ENCODE results near the gene MT1E.
A peak's percentile ranks its signal among the peaks of the same experiment; 100 is the strongest.
"Not testable (repeated sequence)": the region's sequence is repeated elsewhere in the genome, so short reads cannot be mapped to it uniquely, and the experiment has no call there.

The MT1E gene

DNA sequence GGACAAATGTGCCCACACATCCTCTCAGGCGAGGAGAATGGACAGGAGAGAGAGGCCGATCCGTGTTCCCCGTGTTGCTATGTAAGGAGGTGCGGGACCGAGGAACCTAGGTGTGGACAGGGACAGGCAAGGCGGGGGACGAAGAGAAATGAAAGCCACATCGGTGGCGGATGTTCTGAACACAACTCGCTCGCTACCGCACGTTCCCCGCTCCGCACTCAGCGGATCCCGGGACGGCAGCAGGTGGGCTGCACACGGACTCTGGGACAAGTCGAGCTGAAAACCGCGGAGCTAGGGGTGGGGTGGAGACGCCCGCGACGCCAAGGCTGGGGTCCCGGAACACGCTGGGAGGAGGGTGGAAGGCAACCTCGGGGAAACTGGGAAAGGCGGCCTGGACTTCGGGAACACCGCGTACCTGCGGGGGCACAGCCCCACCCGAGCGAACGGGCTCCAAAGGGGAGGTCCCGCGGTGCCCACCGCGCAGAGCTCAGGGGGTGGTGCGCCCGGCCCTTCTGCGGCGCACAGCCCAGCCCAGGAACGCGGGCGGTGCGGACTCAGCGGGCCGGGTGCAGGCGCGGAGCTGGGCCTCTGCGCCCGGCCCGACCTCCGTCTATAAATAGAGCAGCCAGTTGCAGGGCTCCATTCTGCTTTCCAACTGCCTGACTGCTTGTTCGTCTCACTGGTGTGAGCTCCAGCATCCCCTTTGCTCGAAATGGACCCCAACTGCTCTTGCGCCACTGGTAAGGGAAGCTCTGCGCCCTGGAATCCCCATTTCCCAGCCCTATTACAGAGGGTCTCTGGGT, at the start of gene MT1E:
MT1E (plus strand) TSS at position 642 of the 803 bp plus-strand sequence; CDS start at position 713, 71 bp downstream.
- DNase-seq: peak; percentile 68 to 72 (median 71)

DNA sequence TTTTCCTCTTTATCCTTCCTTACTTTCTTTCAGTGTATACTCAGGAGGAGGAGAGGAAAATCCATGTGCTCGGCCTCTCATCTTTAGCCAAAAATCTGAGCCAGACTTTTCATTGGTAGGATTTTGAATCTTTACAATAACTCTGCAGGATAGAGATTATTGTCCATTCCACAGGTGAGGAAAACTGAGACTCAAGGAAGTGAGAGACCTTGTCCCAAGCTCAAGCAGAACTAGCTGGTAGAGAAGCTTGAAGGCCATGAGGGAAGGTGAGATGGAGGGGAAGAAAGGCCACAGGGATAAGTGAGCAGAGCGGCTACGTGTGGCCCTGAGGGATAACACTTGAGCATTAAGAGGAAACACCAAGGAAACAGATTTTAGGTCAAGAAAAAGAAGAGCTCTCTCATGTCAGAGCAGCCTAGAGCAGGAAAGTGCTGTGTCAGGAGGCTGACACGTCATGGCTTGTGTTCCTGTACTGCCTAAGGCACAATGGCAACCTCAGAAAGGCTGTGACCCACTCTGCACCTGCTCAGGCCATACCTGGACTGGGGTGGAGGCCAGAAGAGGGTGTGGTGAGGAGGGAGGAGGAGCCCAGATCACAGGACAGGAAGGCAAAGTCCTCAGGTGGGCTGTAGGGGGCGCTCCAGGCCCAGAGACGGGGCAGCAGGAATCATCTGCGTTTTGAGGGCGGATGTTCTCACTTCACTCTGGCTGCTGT, 48.8 kb upstream of the MT1E start:
- peak; percentile 75 to 87 (median 79) for DNase-seq

DNA sequence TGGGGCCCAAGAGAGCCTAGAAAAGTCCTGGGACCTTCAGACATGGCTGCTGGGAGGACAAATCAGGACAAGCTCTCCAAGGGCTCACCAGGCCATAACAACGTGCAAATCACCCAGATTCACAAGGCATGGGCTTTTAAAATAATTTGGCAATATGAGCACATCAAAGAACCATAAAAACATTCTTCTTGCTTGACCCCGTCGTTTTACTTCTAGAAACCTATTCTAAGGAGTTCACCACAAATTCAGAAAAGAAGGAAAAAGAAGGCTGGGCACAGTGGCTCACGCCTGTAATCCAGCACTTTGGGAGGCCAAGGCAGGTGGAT, 48.3 kb upstream of the MT1E start:
- no peak for DNase-seq

DNA sequence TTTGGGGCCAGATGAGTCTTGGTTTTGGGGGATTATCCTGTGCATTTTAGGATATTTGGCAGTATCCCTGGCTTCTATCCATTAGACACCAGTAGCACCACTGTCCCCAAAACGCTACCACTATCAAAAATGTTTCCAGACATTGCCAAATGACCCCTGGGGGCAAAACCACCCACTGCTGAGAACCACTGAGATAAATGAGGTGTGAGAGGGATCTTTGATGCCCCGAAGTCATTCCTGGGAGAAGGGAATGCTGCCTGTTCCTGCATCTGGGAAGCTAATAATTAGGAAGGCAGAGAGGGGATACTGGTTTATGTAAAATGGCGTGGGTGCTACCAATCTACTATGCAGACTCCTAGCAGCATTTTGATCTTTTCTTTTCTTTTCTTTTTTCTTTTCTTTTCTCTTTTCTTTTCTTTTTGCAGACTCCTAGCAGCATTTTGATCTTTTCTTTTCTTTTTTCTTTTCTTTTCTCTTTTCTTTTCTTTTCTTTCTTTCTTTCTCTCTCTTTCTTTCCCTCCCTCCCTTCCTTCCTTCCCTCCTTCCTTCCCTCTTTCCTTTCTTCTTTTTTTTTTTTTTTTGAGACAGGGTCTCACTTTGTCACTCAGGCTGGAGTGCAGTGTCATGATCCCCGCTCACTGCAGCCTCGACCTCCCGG, 45.1 kb upstream of the MT1E start:
- no peak for DNase-seq

DNA sequence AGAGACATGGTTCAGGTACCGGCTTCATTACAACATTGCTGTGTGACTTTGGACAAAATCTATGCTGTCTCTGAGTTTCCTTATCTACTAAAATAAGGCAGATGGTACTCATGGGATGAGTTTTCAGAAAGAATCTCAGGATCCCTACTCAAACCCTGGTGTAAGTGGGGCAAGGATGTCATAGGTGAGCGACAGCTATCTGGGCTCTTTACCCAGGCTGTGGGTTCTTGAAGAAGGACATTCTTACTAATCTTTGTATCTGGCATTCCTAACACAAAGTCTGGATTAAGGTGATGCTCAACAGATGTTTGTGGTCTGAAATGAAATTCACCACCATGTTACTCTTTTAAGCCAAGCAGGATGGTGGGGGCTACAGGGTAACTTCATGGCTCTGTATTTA, 42.7 kb upstream of the MT1E start:
- DNase-seq: not testable (repeated sequence)

DNA sequence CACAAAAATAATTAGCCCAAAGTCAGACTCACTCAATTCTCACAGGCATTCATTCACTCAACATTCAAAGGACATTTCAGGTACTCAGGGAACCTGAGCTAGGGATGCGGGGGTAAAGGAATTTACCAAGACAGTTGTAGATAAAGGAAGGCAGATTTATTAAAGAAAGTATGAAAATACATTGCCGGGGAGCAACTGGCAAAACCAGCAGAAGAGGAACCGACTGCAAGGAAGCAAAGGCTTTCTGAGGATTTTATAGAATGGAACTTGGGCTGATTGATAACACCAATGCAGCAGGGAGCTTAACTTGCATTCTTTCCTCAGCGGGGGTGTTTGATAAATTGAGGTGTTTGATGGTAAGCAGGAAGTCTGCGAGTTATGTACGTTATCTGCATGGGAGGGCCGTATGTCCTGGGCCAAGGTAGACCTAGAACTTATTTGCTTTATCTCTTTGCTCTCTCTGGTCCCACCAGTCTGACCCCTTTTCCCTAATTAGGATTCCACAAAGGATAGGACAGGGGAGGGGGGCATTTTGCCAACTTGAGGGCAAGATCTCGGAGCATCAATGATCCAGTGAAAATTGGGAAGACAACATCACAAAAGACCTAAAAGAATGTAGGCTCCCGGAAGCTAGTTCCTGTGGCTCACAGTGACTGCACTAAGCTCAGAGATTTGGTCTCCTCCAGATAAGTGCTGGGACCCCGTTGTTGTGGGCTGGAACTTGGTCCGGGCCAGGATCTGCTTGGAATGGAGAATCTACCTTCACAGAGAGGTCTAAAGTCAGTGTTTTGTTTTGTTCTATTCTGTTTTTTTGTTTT, 42.0 kb upstream of the MT1E start:
- DNase-seq: no peak

DNA sequence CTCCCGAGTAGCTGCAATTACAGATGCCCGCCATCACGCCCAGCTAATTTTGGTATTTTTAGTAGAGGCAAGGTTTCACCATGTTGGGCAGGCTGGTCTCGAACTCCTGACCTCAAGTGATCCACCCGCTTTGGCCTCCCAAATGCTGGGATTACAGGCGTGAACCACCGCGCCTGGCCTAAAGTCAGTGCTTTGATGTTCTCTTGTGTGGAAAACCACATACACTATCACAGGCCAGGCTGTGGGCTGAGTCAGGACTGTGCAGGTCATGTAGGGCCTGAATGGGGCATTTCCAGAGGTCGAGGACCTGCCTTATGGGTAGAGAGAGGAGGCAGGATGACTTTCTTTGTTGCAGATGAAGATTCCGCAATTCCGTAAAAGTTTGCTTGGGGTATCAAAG, 41.3 kb upstream of the MT1E start:
- DNase-seq: no peak

DNA sequence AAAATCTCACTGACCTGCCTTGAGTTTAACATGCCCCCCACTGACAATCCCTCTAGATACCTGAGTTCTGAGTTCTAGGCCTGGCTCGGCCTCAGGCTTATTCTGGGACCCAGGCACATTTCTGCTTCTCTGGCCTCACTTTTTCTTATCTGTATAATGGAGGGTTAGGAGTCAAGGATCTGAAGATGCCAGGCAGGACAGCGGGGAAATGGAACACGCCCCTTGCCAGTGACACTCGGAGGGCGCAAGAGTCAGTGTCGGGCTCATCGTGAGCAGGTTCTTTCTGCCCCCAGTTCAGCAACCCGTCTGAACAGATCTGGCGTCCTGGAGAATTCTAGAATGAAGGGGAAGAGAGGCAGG, 36.8 kb upstream of the MT1E start:
- DNase-seq: no peak

DNA sequence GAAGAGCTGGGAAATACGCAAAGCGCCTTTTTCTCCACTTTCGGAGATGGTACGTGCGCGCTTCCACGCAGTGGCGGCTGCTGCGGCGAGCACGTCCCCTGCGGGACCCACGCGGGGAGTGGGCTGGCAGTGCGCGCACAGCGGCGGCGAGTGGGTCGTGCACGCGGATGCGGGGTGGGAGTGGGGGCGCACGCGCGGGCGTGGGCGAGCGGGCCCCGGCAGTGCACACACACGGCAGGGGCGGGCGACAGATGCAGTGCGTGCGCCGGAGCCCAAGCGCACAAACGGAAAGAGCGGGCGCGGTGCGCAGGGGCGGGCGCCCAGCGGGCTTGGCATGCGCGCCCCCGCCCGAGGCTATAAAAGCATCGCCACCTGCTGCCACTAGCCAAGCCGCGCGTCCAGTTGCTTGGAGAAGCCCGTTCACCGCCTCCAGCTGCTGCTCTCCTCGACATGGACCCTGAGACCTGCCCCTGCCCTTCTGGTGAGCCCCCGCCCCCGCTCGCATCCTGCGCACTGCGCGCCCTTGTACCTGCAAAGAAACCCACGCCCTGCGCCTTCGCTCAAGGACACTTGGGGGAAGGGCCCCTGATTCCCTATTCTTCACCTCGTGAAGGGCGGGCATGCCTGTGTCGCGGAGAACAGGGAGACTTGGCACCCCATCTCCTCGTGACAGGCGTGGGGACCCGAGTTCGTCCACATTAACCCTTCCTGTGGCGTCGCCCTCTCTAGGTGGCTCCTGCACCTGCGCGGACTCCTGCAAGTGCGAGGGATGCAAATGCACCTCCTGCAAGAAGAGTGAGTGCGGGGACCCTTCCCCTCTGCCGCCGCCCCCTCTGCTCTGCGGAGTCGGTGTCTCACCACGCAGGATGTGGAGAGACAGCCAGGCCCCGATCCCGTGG, 36.2 kb upstream of the MT1E start, which contains the start of gene MT3:
MT3 (plus strand) TSS at position 388 of the 899 bp plus-strand sequence; CDS start at position 451, 63 bp downstream.
- DNase-seq: peak in 1 of 3 donors; percentile 40

DNA sequence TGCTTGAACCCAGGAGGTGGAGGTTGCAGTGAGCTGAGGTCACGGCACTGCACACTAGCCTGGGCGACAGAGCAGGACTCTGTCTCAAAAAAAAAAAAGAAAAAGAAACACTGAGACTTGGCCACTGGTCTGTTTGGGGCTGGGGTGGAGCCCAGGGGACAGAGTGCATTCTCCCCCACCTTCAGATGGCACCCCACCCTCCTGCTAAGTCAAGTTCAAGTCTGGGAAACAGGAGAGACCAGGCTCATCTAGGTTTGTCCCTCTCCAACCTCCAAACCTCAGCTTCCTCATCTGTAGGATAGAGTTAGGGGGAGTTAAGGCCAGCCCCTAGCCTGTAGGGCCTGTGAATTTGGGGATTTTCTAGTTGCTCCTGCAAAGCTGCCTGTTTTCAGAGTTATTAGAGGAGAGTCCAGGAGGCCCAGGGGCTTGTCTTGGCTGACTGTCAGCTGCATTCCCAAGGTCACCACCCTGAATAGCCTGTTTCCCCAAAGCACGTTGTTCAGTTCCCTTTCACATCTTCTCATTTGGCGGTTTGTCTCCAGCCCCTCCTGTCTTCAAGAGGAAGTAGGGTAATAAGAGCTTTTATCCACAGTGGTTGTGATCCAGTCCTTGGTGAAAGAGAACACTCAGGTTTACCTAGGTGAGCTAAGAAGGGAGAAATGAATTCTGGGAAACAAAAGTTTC, 34.1 kb upstream of the MT1E start:
- peak; percentile 40 to 47 (median 40) for DNase-seq

DNA sequence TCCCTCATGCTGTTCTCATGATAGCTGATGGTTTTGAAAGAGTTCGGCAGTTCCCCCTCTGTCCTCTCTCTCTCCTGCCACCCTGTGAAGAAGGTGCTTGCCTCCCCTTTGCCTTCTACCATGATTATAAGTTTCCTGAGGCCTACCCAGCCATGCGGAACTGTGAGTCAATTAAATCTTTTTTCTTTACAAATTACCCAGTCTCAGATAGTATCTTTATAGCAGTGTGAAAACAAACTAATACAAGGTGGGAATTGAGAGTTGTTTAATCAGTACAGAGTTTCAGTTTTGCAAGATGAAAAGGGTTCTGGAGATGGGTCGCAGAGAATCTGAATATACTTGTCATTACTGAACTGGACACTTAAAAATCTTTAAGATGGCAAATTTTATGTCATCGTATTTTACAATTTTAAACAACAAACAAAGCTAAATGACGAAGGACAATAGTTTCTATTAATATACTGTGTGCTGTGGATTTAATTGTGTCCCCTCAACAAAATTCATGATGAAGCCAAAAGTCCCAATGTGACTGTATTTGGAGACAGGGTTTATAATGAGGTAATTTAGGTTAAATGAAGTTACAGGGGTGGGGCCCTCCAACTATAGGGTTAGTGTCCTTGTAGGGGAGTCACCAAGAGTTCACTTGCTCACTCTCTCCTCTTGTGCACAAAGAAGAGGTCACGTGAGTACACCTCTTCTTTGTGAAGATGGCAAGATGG, 31.8 kb upstream of the MT1E start:
- no peak for DNase-seq

DNA sequence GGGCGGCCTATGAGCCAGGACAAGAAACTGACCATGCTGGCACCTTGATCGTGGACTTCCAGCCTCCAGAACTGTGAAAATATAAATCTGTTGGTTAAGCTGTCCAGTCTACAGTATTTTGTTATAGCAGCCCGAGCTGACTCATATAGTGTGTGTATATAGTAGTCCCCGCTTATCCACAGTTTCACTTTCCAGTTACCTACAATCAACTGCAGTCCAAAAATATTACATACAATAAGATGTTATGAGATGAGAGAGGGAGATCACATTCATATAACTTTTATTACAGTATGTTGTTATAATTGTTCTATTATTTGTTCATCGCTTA, 31.3 kb upstream of the MT1E start:
- no peak for DNase-seq

DNA sequence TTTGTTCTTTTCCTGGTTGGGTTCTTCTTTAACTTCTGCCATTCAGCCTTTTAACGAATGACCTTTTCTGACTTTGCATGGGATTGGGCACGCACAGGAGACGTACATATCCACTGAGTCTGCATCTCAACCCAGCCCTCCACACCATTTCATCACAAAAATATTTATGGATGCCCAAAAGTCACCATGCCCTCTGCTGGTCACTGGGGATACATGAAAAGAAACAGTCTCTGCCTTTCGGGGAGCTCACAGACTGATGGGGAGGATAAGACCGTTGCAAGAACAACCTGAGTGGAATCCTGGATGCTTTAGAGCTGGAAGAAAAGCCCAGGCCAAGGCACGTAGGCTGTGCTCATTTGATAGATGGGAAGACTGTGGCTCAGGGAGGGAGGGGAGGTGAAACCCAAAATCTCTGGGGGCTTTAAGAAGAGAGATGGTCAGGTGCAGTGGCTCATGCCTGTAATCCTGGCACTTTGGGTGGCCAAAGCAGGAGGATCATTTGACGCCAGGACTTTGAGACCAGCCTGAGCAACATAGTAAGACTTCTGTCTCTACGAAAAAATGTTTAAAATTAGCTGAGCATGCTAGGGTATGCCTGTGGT, 25.1 kb upstream of the MT1E start:
- DNase-seq: peak; percentile 62 to 77 (median 74)

DNA sequence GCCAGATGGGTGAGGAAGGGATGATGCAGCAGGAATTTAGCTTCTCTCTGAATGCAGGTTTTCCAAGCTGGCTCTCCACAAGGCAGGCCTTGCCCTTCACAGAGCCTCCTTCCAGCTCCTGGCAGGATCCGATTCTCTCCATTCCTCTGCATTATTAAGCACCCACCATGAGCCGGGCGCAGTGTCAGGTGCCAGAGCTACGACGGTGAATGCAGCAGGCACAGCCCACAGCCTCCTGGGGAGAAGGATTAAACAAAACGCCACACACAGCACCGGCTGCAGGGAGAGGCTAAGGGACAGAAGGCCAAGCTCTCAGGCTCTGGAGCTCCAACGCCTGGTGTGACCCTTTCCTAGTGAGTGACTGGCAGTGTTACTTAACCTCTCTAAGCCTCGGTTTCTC, 24.3 kb upstream of the MT1E start:
- DNase-seq: no peak

DNA sequence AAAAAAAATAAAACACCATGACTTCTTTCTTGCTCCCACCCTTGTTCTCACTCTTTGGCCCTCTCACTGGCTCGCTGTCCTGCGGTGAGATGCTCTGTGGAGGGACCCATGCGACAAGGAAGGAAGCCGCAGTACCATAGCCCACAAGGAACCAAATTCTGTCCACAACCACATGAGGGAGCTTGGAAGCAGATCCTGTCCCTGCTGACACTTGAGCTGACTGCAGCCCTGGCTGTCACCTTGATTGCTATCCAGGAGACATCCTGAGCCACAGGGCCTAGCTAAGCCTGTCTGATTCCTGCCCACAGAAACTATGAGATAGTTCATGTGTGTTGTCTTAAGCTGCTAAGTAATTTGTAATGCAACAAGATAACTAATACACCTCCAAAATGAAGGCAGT, 22.0 kb upstream of the MT1E start:
- peak; percentile 65 to 70 (median 66) for DNase-seq

DNA sequence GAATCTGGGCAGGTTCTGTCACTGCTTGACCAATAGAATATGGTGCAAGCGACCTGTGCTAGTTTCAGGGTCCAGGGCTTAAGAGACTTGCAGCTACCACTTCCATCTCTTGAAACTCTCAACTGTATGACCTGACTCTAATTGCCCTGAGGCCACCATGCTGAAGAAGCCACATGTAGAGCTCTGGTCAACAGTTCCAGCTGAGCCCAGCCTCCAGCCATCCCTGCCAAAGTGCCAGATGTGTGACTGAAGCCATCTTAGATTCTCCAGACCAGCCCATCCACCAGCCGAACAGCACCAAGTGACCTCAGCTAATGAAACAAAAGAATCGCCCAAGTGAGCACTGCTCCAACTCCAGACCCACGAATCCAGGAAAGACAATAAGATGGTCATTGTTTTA, 20.6 kb upstream of the MT1E start:
- DNase-seq: no peak

DNA sequence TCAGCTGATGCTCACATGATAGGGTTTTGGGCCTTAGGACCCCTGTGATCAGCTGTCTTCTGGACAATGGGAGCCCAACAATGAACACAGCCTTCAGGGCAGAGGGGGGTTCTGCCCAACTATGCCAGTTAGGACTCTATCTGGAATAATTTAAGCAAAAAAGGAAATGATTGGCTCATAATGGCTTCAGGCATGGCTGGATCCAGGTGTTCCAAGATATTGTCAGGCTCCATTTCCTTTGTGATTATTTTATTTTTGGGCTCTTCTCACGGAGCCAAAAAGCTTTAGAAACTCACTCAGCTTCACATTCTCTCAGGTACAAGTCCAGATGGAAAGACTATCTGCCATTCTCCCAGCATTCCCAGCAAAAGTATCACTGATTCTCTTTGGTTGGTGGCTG, 20.1 kb upstream of the MT1E start:
- no peak for DNase-seq

DNA sequence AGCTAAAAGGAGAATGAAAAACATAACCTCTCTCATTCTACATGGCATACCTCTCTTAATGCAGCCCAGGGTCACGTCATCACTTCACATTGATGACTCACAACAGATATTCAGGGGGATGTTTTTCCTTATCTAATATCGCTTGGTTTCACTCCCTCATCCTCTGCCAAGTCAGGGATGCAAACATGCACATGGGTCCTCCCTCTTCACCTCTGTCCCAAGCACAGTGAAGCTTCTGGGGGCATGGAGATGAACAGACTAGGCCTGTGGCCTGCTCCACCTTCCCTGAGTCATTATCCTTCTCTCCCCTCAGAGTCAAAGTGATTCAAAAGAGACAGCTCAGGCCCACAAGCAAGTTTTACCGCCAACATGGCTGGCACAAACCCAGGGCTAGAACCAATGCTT, 19.5 kb upstream of the MT1E start:
- DNase-seq: no peak

DNA sequence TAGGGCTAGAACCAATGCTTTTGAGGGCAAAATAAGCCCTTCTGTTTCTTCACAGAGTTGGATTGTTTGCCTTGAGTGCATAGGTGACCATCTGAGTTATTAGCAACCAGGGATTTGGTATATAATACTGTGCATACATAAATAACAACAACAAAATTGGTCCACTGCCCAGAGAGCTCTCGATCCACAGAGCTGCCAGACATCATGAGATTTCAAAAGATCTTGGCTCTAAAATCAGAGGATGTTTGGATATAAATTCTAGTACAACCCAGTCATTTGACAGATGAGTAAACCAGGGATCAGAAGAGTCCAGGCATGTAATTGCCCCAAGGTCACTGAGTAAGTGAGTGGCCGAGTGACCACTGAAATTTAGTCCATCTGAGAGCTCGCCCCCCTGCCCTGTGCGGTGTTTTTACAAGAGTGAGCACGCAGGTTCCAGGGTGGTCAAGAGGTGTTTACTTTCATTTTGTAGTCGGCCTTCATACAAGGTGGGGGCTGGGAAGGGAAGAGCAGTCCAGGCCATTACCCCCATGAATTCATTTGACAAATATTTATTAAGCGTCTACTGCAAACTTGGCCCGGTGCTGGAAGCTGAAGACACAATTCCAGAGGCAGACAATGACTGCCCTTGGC, 19.0 kb upstream of the MT1E start:
- DNase-seq: no peak

DNA sequence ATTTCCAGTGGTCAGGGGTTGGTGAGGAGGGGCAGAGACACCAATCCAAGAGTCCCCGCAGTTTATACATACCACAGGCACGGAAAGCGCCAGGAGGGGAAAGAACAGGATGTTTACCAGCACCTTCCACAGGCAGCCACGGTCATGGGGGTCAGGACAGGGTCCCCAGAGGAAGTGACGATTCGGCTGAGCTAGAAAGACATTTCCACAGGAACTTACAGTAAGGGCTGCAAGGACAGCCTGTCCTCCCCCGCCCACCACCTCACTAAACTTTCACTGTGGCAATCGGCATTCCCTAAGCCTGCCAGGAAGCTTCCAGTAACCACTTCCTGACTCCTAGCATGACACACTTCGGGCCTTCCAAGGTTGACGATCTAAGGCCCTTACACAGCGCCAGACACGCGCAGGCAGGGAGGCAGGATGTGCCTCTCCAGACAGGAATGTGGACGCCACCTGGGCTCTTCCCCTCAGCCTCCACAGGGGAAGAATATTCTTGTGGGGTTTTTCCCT, 18.4 kb upstream of the MT1E start:
- DNase-seq: peak; percentile 50 to 77 (median 74)

Data from suppressor macrophage treated with lipopolysaccharide for 1 hour (primary cell).